AG10803 (cell line): Measurements from ENCODE around the gene DPPA3.

Source experiments
- DNase-seq: peaks from one replicate; pipeline ENCODE4 v3.0.0; 2010; ENCODE audit warnings: low read depth
- H3K4me3 ChIP-seq: 2 replicates; pipeline ENCODE4 v1.5.1; 2011; ENCODE audit warnings: mild to moderate bottlenecking, low read length, control low read depth
- CTCF ChIP-seq: conservative IDR thresholded peaks from 2 replicates; pipeline ENCODE4 v1.5.1; 2011; ENCODE audit warnings: mild to moderate bottlenecking, low read length, control low read depth, inconsistent platforms

Gene DPPA3

GRCh38 chr12:7679251-7680045 lies 31.8 kb upstream of the DPPA3 start:
- H3K4me3 ChIP-seq: no peak overlapping the region
- TF ChIP-seq CTCF: no peak
- no peak for DNase-seq

- no peak for TF ChIP-seq CTCF
- DNase-seq: no peak
Measured at GRCh38 chr12:7681535-7681934, 29.7 kb upstream of the DPPA3 start.

GRCh38 chr12:7693793-7694192 lies 17.4 kb upstream of the DPPA3 start:
- no peak for DNase-seq
- no peak for TF ChIP-seq CTCF
- H3K4me3 ChIP-seq: no peak overlapping the region

More at GRCh38 chr12:7681535-7681934, 29.7 kb upstream of the DPPA3 start:
- H3K4me3 ChIP-seq: no peak overlapping the region

- TF ChIP-seq CTCF: no peak
- DNase-seq: no peak
- H3K4me3 ChIP-seq: no peak overlapping the region
Measured at GRCh38 chr12:7694556-7695236, 16.5 kb upstream of the DPPA3 start.

- no peak for TF ChIP-seq CTCF
- no peak overlapping the region for H3K4me3 ChIP-seq
- no peak for DNase-seq
Measured at GRCh38 chr12:7695237-7695560, 16.0 kb upstream of the DPPA3 start.

GRCh38 chr12:7695566-7696197 lies 15.6 kb upstream of the DPPA3 start, which contains the start of gene GDF3:
Gene GDF3, minus strand, starts transcription at chr12:7695775. Its CDS starts 47 bp downstream, at chr12:7695728.
- no peak for TF ChIP-seq CTCF
- peak; percentile 3 for DNase-seq
- H3K4me3 ChIP-seq: no peak within 1 kb of the TSS

GRCh38 chr12:7705846-7706245 lies 5.4 kb upstream of the DPPA3 start:
- DNase-seq: no peak
- TF ChIP-seq CTCF: no peak
- H3K4me3 ChIP-seq: no peak overlapping the region
